HepG2 (cell line): Measurements from ENCODE around the gene PIK3CB. TPM values are rescaled to one million over a fixed set of nuclear protein-coding genes. Genes with fewer than 3 reads are reported as not detected.
A peak's percentile ranks its signal among the peaks of the same experiment; 100 is the strongest.

ENCODE experiments used
- ATF4 ChIP-seq, 2 experiments: fragments of 450-650 bp in 1 of 2; sonication (generic) in 1 of 2; formaldehyde crosslinking; IDR thresholded peaks; 2 replicates each; pipeline versions ENCODE4 v1.5.0 to v1.8.0; 2020 to 2022; ENCODE audit warnings: mild to moderate bottlenecking in 1 of 2, missing genetic modification reagents in 1 of 2
- BORCS8-MEF2B ChIP-seq: sonication (generic); formaldehyde crosslinking; IDR thresholded peaks from 2 replicates; pipeline ENCODE4 v1.8.0; 2022; ENCODE audit warnings: mild to moderate bottlenecking, missing genetic modification reagents
- ELF1 ChIP-seq: sonication (generic); formaldehyde crosslinking; IDR thresholded peaks from 2 replicates; pipeline ENCODE4 v1.4.0; 2020; ENCODE audit warnings: missing genetic modification reagents
- ETV6 ChIP-seq: sonication (generic); formaldehyde crosslinking; conservative IDR thresholded peaks from 2 replicates; pipeline ENCODE4 v1.4.0; 2020; ENCODE audit warnings: missing genetic modification reagents
- JDP2 ChIP-seq: sonication (generic); formaldehyde crosslinking; IDR thresholded peaks from 2 replicates; pipeline ENCODE4 v1.8.1; 2022; ENCODE audit warnings: missing genetic modification reagents, borderline replicate concordance
- MIER2 ChIP-seq: IDR thresholded peaks from 2 replicates; pipeline ENCODE4 v1.6.1; 2016; ENCODE audit warnings: missing biosample characterization, missing genetic modification reagents
- RERE ChIP-seq: IDR thresholded peaks from 2 replicates; pipeline ENCODE4 v1.6.1; 2016; ENCODE audit warnings: low read depth, missing genetic modification reagents, missing compliant biosample characterization
- SP140L ChIP-seq: sonication (generic); formaldehyde crosslinking; IDR thresholded peaks from 2 replicates; pipeline ENCODE4 v1.4.0; 2020; ENCODE audit warnings: missing genetic modification reagents, borderline replicate concordance
- ZFP36L1 ChIP-seq: sonication (generic); formaldehyde crosslinking; IDR thresholded peaks from 2 replicates; pipeline ENCODE4 v1.8.0; 2022; ENCODE audit warnings: mild to moderate bottlenecking, missing genetic modification reagents, moderate library complexity
- ZNF232 ChIP-seq: sonication (generic); formaldehyde crosslinking; IDR thresholded peaks from 2 replicates; pipeline ENCODE4 v1.4.0; 2020; ENCODE audit warnings: missing genetic modification reagents, borderline replicate concordance
- ZNF704 ChIP-seq: sonication (generic); formaldehyde crosslinking; IDR thresholded peaks from 2 replicates; pipeline ENCODE4 v1.8.1; 2023; ENCODE audit warnings: mild to moderate bottlenecking, inconsistent platforms, moderate library complexity, missing genetic modification reagents, borderline replicate concordance
- polyA plus RNA-seq, 8 experiments: library from polyadenylated mRNA; depleted of rRNA in 3 of 8; stranded (reverse) in 7 of 8; unstranded in 1 of 8; fragments of >200 nt; fragmentation: Illumina TruSeq in 4 of 8; extraction: Trizol in 4 of 8; gene quantifications; 2 replicates each; pipeline versions ENCODE4 v1.2.1 to v1.2.3, GENCODE V29; 2011 to 2016; ENCODE audit warnings: low read depth in 4 of 8, missing spikeins in 1 of 8, mixed read lengths in 1 of 8; ENCODE audit not compliant: insufficient read depth in 1 of 8
- total RNA-seq, 5 experiments: library from RNA; depleted of rRNA; stranded (reverse); fragments of >200 nt; fragmentation: Illumina TruSeq; extraction: Trizol; gene quantifications; 2 replicates each; pipeline ENCODE4 v1.2.3, GENCODE V29; 2016; ENCODE audit warnings: low read depth in 1 of 5
- TF ChIP-seq, protein P1 (sequence below): sonication (generic); formaldehyde crosslinking; IDR thresholded peaks from 2 replicates; pipeline ENCODE4 v1.5.0; 2020; ENCODE audit warnings: mild to moderate bottlenecking, missing genetic modification reagents, borderline replicate concordance

Gene PIK3CB
- total and polyA plus RNA-seq, 2 of the 13 experiments (the other 11 are each of a cell fraction or from before 2014, with no cell fraction given): 6.6 to 18.7 TPM

DNA sequence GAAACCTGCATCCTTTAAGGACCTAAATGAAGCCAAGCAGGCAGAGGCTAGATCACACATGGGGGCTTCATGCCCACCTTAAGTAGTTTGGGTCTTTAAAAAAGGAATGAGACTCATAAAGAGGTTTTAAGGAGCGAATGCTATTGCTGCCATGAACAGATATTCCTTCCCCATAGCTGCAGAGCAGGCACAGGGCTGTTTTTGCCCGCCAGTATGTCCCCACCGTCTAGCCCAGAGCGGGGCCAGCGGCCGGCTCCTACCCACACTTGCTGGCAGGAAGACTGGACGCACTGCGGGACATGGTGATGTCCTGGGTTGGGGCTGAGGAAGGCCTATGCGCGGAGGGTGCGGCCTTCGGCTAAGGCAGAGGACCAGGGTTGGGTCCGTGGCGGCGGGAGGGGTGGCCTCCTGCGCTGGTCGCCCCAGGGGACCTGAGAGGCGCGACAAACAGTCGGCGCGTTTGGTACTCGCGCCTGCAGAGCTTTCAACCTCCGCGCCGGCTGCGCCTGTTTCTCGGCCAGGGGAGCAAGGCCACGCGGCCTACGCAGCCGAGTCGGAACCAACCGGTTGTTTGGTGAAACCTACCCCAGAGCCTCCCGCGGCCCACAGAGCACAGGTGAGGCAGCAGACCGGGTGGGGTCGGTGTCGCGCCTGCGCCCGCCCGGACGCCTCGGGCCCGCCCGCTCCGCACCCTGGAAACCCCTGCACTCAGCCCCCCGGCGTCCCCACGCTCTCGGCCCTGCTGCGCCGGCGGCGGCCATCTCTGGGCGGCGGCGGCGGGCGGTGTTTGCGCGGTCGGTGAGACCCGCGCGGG, 226.2 kb downstream of the PIK3CB start, which contains the start of gene FAIM (continued):
- TF ChIP-seq RERE (CRISPR knock-in tag): no peak
- TF ChIP-seq ATF4 (CRISPR knock-in tag; IDR thresholded peaks at IDR 0.05): 0 out of 4 replicates have a peak, but pooled peaks of 1 of the 2 experiments have one; percentile 48
- TF ChIP-seq BORCS8-MEF2B (CRISPR knock-in tag): peak; percentile 55; the same call in 1 of the 2 replicates
- no peak for TF ChIP-seq SP140L (CRISPR knock-in tag)
- TF ChIP-seq, protein P1, sequence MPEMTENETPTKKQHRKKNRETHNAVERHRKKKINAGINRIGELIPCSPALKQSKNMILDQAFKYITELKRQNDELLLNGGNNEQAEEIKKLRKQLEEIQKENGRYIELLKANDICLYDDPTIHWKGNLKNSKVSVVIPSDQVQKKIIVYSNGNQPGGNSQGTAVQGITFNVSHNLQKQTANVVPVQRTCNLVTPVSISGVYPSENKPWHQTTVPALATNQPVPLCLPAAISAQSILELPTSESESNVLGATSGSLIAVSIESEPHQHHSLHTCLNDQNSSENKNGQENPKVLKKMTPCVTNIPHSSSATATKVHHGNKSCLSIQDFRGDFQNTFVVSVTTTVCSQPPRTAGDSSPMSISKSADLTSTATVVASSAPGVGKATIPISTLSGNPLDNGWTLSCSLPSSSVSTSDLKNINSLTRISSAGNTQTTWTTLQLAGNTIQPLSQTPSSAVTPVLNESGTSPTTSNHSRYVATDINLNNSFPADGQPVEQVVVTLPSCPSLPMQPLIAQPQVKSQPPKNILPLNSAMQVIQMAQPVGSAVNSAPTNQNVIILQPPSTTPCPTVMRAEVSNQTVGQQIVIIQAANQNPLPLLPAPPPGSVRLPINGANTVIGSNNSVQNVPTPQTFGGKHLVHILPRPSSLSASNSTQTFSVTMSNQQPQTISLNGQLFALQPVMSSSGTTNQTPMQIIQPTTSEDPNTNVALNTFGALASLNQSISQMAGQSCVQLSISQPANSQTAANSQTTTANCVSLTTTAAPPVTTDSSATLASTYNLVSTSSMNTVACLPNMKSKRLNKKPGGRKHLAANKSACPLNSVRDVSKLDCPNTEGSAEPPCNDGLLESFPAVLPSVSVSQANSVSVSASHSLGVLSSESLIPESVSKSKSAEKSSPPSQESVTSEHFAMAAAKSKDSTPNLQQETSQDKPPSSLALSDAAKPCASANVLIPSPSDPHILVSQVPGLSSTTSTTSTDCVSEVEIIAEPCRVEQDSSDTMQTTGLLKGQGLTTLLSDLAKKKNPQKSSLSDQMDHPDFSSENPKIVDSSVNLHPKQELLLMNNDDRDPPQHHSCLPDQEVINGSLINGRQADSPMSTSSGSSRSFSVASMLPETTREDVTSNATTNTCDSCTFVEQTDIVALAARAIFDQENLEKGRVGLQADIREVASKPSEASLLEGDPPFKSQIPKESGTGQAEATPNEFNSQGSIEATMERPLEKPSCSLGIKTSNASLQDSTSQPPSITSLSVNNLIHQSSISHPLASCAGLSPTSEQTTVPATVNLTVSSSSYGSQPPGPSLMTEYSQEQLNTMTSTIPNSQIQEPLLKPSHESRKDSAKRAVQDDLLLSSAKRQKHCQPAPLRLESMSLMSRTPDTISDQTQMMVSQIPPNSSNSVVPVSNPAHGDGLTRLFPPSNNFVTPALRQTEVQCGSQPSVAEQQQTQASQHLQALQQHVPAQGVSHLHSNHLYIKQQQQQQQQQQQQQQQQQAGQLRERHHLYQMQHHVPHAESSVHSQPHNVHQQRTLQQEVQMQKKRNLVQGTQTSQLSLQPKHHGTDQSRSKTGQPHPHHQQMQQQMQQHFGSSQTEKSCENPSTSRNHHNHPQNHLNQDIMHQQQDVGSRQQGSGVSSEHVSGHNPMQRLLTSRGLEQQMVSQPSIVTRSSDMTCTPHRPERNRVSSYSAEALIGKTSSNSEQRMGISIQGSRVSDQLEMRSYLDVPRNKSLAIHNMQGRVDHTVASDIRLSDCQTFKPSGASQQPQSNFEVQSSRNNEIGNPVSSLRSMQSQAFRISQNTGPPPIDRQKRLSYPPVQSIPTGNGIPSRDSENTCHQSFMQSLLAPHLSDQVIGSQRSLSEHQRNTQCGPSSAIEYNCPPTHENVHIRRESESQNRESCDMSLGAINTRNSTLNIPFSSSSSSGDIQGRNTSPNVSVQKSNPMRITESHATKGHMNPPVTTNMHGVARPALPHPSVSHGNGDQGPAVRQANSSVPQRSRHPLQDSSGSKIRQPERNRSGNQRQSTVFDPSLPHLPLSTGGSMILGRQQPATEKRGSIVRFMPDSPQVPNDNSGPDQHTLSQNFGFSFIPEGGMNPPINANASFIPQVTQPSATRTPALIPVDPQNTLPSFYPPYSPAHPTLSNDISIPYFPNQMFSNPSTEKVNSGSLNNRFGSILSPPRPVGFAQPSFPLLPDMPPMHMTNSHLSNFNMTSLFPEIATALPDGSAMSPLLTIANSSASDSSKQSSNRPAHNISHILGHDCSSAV (CRISPR knock-in tag): no peak
- no peak for TF ChIP-seq ZNF704 (CRISPR knock-in tag)
- no peak for TF ChIP-seq ZFP36L1 (CRISPR knock-in tag)
- no peak; the same call in 1 of the 2 replicates for TF ChIP-seq ZNF232 (CRISPR knock-in tag)
- no peak for TF ChIP-seq MIER2 (CRISPR knock-in tag)
- TF ChIP-seq ELF1 (CRISPR knock-in tag): peak; percentile 41; the same call in 1 of the 2 replicates
- no peak for TF ChIP-seq JDP2
- TF ChIP-seq ETV6 (CRISPR knock-in tag): no peak
